K562 (cell line): ENCODE results near the gene ZNF618. TPM values are rescaled to one million over a fixed set of nuclear protein-coding genes. Genes with fewer than 3 reads are reported as not detected.

Source experiments
- ATAC-seq: fragments of 200-7000 bp; cut with Tn5 transposase; 3 replicates; pipeline ENCODE4 v1.9.1; 2020; ENCODE audit warnings: moderate library complexity
- BruUV-seq: library from RNA; stranded (reverse); fragments of 400-500 nt; replicated peaks from 2 replicates; lab custom pipeline; 2021; lab: Mats Ljungman, UMichigan
- CTCF ChIA-PET: fragments of 300-600 bp; formaldehyde crosslinking; extraction: SDS; loops from one replicate; lab custom pipeline; 2021; ENCODE audit warnings: low intra/inter-chr PET ratio; lab: Yijun Ruan, JAX
- POLR2A ChIA-PET: fragments of 300-600, 350-650 bp; sonication (Branson Sonifier 250); formaldehyde crosslinking; extraction: SDS; loops from one replicate; lab custom pipeline; 2021; ENCODE audit warnings: antibody characterized with exemption, inconsistent platforms; lab: Yijun Ruan, JAX
- DNase-seq, 4 experiments: peaks; one replicate each; pipeline versions ENCODE4 v3.0.0 to v3.0.0-alpha.2; 2011 to 2018; ENCODE audit warnings: low spot score in 3 of 4, mixed read lengths in 3 of 4; ENCODE audit errors: extremely low read depth in 1 of 4
- FAIRE-seq: peaks from 2 replicates; lab custom pipeline; 2011; peaks lifted over from hg19 to GRCh38; lab: Jason Lieb, UNC
- H2AFZ ChIP-seq: 2 replicates; pipeline ENCODE4 v1.6.0; 2011; ENCODE audit warnings: low read depth, low read length, control low read depth, inconsistent platforms
- H3K27ac ChIP-seq: fragments of 200-600 bp; 3 replicates; pipeline ENCODE4 v1.8.0; 2011; ENCODE audit warnings: low read depth, mild to moderate bottlenecking, control low read depth, inconsistent platforms, low read length, moderate library complexity, mixed read lengths; ENCODE audit errors: extremely low read depth
- H3K27me3 ChIP-seq, 2 experiments: fragments of 300-600 bp in 1 of 2; 2 replicates in 1 of 2; 3 replicates in 1 of 2; pipeline versions ENCODE4 v1.6.0 to v1.8.0; 2011; ENCODE audit warnings: inconsistent platforms in 2 of 2, low read length in 2 of 2, mild to moderate bottlenecking in 1 of 2, mixed read lengths in 1 of 2, moderate library complexity in 1 of 2; ENCODE audit not compliant: control insufficient read depth in 2 of 2, insufficient read depth in 2 of 2
- H3K36me3 ChIP-seq: fragments of 300-600 bp; 3 replicates; pipeline ENCODE4 v1.8.0; 2011; ENCODE audit warnings: mild to moderate bottlenecking, low read length, inconsistent platforms; ENCODE audit not compliant: control insufficient read depth, insufficient read depth
- H3K4me1 ChIP-seq, 2 experiments: fragments of 200-600 bp in 1 of 2; replicated peaks in 1 of 2; 2 replicates in 1 of 2; 3 replicates in 1 of 2; pipeline versions ENCODE4 v1.5.1 to v1.8.0; 2011; ENCODE audit warnings: inconsistent platforms in 2 of 2, low read length in 2 of 2, mild to moderate bottlenecking in 1 of 2, mixed read lengths in 1 of 2, moderate library complexity in 1 of 2; ENCODE audit not compliant: control insufficient read depth in 2 of 2, insufficient read depth in 2 of 2
- H3K4me2 ChIP-seq: 2 replicates; pipeline ENCODE4 v1.6.1; 2011; ENCODE audit warnings: low read length, control low read depth, inconsistent platforms, mixed read lengths; ENCODE audit not compliant: insufficient read depth
- H3K4me3 ChIP-seq: fragments of 200-600 bp; sonication (generic), shearing (Covaris generic); 2 replicates; pipeline ENCODE4 v1.5.1; 2016; ENCODE audit warnings: control low read depth, inconsistent platforms
- H3K79me2 ChIP-seq: fragments of 200-600 bp; 3 replicates; pipeline ENCODE4 v1.8.0; 2011; ENCODE audit warnings: low read length, inconsistent platforms; ENCODE audit not compliant: control insufficient read depth, insufficient read depth
- H3K9ac ChIP-seq, 2 experiments: 2 replicates each; pipeline versions ENCODE4 v1.6.0 to v1.6.1; 2011; ENCODE audit warnings: low read depth in 2 of 2, low read length in 2 of 2, control low read depth in 1 of 2, inconsistent platforms in 1 of 2, mild to moderate bottlenecking in 1 of 2, mixed read lengths in 1 of 2; ENCODE audit not compliant: insufficient read depth in 1 of 2
- H3K9me1 ChIP-seq: one replicate; pipeline ENCODE4 v1.6.0; 2011; ENCODE audit warnings: inconsistent platforms, mild to moderate bottlenecking, low read length, moderate library complexity; ENCODE audit not compliant: control insufficient read depth, insufficient read depth
- H3K9me3 ChIP-seq: replicated peaks from 2 replicates; pipeline ENCODE4 v1.5.1; 2011; ENCODE audit warnings: low read depth, low read length, inconsistent platforms; ENCODE audit not compliant: control insufficient read depth, insufficient read depth
- H4K20me1 ChIP-seq: replicated peaks from 2 replicates; pipeline ENCODE4 v1.6.1; 2011; ENCODE audit warnings: low read length, inconsistent platforms, mixed read lengths; ENCODE audit not compliant: control insufficient read depth, insufficient read depth
- EWSR1 ChIP-seq: fragments of 450-650 bp; IDR thresholded peaks from 2 replicates; pipeline ENCODE4 v1.6.1; 2018; ENCODE audit warnings: borderline replicate concordance, mild to moderate bottlenecking, low read depth, moderate library complexity; ENCODE audit not compliant: partially characterized antibody
- HCFC1 ChIP-seq: IDR thresholded peaks from 2 replicates; pipeline ENCODE4 v1.6.1; 2012; ENCODE audit warnings: low read depth, low read length, improper control_type of control experiment
- LARP7 ChIP-seq: fragments of 450-650 bp; IDR thresholded peaks from 2 replicates; pipeline ENCODE4 v1.6.1; 2016
- NFIC ChIP-seq: fragments of 450-650 bp; IDR thresholded peaks from 2 replicates; pipeline ENCODE4 v1.6.1; 2017; ENCODE audit warnings: mild to moderate bottlenecking, inconsistent platforms
- SRF ChIP-seq, 2 experiments: fragments of 250-450, 450-650 bp in 1 of 2; sonication (Bioruptor Pico) in 1 of 2; sonication (generic) in 1 of 2; formaldehyde crosslinking; IDR thresholded peaks; 2 replicates each; pipeline versions ENCODE4 v1.5.0 to v1.5.1; 2020 to 2022; ENCODE audit warnings: mild to moderate bottlenecking in 1 of 2, missing genetic modification reagents in 1 of 2
- ZBTB7A ChIP-seq: IDR thresholded peaks from 2 replicates; pipeline ENCODE4 v1.6.1; 2011; ENCODE audit warnings: low read depth, mild to moderate bottlenecking, low read length, moderate library complexity, borderline replicate concordance; ENCODE audit not compliant: control insufficient read depth
- WGBS: fragments of 100-300 bp; shearing (Covaris generic); methylation state at CpG from one replicate; pipeline ENCODE4 v1.1.6; 2016; ENCODE audit warnings: low coverage, mixed read lengths; ENCODE audit not compliant: insufficient coverage; ENCODE audit errors: missing lambda C conversion rate; 5-methylcytosine and 5-hydroxymethylcytosine counted together
- in situ Hi-C: fragments of 300-500 bp; cut with MboI; formaldehyde crosslinking; loops from 4 replicates; pipeline ENCODE4 v1.15.0; 2018; ENCODE audit warnings: inconsistent platforms, mixed read lengths
- intact Hi-C: fragments of 100-400 bp; cut with micrococcal nuclease; formaldehyde crosslinking; loops from 2 replicates; pipeline ENCODE4 v1.14.2; 2022
- polyA plus RNA-seq, 8 experiments: library from polyadenylated mRNA; depleted of rRNA in 4 of 8; stranded (reverse) in 5 of 8; unstranded in 3 of 8; fragments of >200 nt; fragmentation: Nextera tagmentation in 2 of 8; fragmentation: Illumina TruSeq in 1 of 8; extraction: Ambion mirVana in 2 of 8; extraction: Trizol in 1 of 8; gene quantifications; 2 replicates each; pipeline versions ENCODE4 v1.2.1 to v1.2.3, GENCODE V29; 2011 to 2014; ENCODE audit warnings: inconsistent platforms in 1 of 8, missing spikeins in 1 of 8
- total RNA-seq, 7 experiments: library from RNA; depleted of rRNA in 6 of 7; stranded (reverse); fragments of >200 nt in 6 of 7; fragmentation: Illumina TruSeq in 2 of 7; extraction: Trizol in 2 of 7; gene quantifications; 2 replicates each; pipeline versions ENCODE4 v1.2.1 to v1.2.3, GENCODE V29; 2011 to 2021; ENCODE audit warnings: low replicate concordance in 1 of 7
- TF ChIP-seq, protein P1 (sequence below): fragments of 200-800 bp; sonication (Bioruptor generic); IDR thresholded peaks from 2 replicates; pipeline ENCODE4 v1.6.1; 2016; ENCODE audit warnings: missing genetic modification characterization, missing compliant biosample characterization
- TF ChIP-seq, protein P2 (sequence below): sonication (generic); formaldehyde crosslinking; IDR thresholded peaks from 2 replicates; pipeline ENCODE4 v1.8.1; 2023; ENCODE audit warnings: mild to moderate bottlenecking, missing genetic modification reagents
- TF ChIP-seq, protein P3 (sequence below): fragments of 250-450 bp; sonication (Bioruptor Pico); IDR thresholded peaks from 2 replicates; pipeline ENCODE4 v1.4.0; 2020

ZNF618 gene
- total and polyA plus RNA-seq, 9 of the 15 experiments (the other 6 are each of a cell fraction or from before 2014, with no cell fraction given): 0.08 to 13.7 (median 3.4) TPM

DNA sequence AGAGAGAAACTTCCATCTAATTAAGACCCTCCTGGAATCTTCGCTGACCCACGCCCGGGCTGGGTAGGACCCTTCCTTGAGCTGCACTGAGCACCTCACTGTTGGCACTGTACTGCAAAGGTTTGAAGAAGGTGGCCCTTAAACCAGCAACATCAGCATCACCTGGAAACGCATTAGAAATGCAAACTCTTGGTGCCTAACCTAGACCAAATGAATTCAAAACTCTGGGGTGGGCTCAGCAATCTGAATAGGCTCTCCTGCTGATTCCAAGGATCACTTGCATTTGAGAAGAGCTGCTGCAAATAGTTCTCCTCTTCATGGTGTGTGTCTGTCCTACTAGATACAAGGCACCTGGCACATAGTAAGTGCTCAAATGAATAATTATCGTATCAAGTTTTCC is 2.7 kb upstream of the ZNF618 start:
- ChIA-PET CTCF (no interaction called here), POLR2A (interaction anchor here (0.6 kb wide), 1 partner anchor 737 kb away, joined by 3 read pairs; no protein-coding TSS in a partner anchor)
- peaks cover 20% of the 10 kb centered on the region for H3K79me2 ChIP-seq
- no peak overlapping the region for H3K4me3 ChIP-seq
- DNase-seq (no peak), ATAC-seq (no peak), FAIRE-seq (no peak)
- WGBS: 25% methylated on average over 5 of the region's 5 CpGs
- H3K27me3 ChIP-seq: peaks cover 0 to 6% of the 10 kb centered on the region in 2 experiments; a peak in 3 of 5 replicates
- H3K4me2 ChIP-seq: no peak overlapping the region
- no peak overlapping the region for H3K27ac ChIP-seq
- no peak overlapping the region for H3K9ac ChIP-seq
- in situ Hi-C loops: no loop called here
- no peaks in the 10 kb centered on the region for H3K9me1 ChIP-seq
- BruUV-seq: no TSS peak
- no peaks in the 10 kb centered on the region for H3K36me3 ChIP-seq
- H4K20me1 ChIP-seq: no peaks in the 10 kb centered on the region
- no peaks in the 10 kb centered on the region for H3K9me3 ChIP-seq
- no peak overlapping the region for H2AFZ ChIP-seq
- H3K4me1 ChIP-seq: peaks cover 0 to 2% of the 10 kb centered on the region in 2 experiments; a peak in 2 of 5 replicates
- intact Hi-C loops: loop anchor here (10.0 kb wide), 1 partner anchor 139 kb away; no protein-coding TSS in a partner anchor
- TF ChIP-seq HCFC1 (no peak), SRF (CRISPR knock-in tag; IDR thresholded peaks at IDR 0.05) (no peak), EWSR1 (no peak), LARP7 (no peak), NFIC (no peak), ZBTB7A (no peak)
- TF ChIP-seq, protein P1, sequence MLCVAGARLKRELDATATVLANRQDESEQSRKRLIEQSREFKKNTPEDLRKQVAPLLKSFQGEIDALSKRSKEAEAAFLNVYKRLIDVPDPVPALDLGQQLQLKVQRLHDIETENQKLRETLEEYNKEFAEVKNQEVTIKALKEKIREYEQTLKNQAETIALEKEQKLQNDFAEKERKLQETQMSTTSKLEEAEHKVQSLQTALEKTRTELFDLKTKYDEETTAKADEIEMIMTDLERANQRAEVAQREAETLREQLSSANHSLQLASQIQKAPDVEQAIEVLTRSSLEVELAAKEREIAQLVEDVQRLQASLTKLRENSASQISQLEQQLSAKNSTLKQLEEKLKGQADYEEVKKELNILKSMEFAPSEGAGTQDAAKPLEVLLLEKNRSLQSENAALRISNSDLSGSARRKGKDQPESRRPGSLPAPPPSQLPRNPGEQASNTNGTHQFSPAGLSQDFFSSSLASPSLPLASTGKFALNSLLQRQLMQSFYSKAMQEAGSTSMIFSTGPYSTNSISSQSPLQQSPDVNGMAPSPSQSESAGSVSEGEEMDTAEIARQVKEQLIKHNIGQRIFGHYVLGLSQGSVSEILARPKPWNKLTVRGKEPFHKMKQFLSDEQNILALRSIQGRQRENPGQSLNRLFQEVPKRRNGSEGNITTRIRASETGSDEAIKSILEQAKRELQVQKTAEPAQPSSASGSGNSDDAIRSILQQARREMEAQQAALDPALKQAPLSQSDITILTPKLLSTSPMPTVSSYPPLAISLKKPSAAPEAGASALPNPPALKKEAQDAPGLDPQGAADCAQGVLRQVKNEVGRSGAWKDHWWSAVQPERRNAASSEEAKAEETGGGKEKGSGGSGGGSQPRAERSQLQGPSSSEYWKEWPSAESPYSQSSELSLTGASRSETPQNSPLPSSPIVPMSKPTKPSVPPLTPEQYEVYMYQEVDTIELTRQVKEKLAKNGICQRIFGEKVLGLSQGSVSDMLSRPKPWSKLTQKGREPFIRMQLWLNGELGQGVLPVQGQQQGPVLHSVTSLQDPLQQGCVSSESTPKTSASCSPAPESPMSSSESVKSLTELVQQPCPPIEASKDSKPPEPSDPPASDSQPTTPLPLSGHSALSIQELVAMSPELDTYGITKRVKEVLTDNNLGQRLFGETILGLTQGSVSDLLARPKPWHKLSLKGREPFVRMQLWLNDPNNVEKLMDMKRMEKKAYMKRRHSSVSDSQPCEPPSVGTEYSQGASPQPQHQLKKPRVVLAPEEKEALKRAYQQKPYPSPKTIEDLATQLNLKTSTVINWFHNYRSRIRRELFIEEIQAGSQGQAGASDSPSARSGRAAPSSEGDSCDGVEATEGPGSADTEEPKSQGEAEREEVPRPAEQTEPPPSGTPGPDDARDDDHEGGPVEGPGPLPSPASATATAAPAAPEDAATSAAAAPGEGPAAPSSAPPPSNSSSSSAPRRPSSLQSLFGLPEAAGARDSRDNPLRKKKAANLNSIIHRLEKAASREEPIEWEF (CRISPR knock-in tag): no peak
- TF ChIP-seq, protein P2, sequence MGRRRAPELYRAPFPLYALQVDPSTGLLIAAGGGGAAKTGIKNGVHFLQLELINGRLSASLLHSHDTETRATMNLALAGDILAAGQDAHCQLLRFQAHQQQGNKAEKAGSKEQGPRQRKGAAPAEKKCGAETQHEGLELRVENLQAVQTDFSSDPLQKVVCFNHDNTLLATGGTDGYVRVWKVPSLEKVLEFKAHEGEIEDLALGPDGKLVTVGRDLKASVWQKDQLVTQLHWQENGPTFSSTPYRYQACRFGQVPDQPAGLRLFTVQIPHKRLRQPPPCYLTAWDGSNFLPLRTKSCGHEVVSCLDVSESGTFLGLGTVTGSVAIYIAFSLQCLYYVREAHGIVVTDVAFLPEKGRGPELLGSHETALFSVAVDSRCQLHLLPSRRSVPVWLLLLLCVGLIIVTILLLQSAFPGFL (CRISPR knock-in tag): no peak
- TF ChIP-seq, protein P3, sequence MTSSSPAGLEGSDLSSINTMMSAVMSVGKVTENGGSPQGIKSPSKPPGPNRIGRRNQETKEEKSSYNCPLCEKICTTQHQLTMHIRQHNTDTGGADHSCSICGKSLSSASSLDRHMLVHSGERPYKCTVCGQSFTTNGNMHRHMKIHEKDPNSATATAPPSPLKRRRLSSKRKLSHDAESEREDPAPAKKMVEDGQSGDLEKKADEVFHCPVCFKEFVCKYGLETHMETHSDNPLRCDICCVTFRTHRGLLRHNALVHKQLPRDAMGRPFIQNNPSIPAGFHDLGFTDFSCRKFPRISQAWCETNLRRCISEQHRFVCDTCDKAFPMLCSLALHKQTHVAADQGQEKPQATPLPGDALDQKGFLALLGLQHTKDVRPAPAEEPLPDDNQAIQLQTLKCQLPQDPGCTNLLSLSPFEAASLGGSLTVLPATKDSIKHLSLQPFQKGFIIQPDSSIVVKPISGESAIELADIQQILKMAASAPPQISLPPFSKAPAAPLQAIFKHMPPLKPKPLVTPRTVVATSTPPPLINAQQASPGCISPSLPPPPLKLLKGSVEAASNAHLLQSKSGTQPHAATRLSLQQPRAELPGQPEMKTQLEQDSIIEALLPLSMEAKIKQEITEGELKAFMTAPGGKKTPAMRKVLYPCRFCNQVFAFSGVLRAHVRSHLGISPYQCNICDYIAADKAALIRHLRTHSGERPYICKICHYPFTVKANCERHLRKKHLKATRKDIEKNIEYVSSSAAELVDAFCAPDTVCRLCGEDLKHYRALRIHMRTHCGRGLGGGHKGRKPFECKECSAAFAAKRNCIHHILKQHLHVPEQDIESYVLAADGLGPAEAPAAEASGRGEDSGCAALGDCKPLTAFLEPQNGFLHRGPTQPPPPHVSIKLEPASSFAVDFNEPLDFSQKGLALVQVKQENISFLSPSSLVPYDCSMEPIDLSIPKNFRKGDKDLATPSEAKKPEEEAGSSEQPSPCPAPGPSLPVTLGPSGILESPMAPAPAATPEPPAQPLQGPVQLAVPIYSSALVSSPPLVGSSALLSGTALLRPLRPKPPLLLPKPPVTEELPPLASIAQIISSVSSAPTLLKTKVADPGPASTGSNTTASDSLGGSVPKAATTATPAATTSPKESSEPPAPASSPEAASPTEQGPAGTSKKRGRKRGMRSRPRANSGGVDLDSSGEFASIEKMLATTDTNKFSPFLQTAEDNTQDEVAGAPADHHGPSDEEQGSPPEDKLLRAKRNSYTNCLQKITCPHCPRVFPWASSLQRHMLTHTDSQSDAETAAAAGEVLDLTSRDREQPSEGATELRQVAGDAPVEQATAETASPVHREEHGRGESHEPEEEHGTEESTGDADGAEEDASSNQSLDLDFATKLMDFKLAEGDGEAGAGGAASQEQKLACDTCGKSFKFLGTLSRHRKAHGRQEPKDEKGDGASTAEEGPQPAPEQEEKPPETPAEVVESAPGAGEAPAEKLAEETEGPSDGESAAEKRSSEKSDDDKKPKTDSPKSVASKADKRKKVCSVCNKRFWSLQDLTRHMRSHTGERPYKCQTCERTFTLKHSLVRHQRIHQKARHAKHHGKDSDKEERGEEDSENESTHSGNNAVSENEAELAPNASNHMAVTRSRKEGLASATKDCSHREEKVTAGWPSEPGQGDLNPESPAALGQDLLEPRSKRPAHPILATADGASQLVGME: no peak
